Mesenchymal stem cell (in vitro differentiated cells and primary cell): ENCODE results near the gene ITIH4.

Experiments used
- DNase-seq: peaks from one replicate; pipeline ENCODE4 v3.0.0-alpha.2; 2013
- H2AFZ ChIP-seq: one replicate; pipeline ENCODE4 v1.6.1; 2013; ENCODE audit warnings: low read depth, mild to moderate bottlenecking, control low read depth, inconsistent platforms, low read length, moderate library complexity
- H2AK5ac ChIP-seq: 2 replicates; pipeline ENCODE4 v1.6.1; 2013; ENCODE audit warnings: low read length, moderate library complexity, mild to moderate bottlenecking, inconsistent platforms; ENCODE audit not compliant: severe bottlenecking
- H2BK120ac ChIP-seq: one replicate; pipeline ENCODE4 v1.6.1; 2013; ENCODE audit warnings: low read depth, mild to moderate bottlenecking, inconsistent platforms, low read length, moderate library complexity
- H2BK12ac ChIP-seq, 2 experiments: one replicate each; pipeline ENCODE4 v1.6.1; 2013; ENCODE audit warnings: inconsistent platforms in 2 of 2, low read length in 2 of 2, mild to moderate bottlenecking in 2 of 2, moderate library complexity in 2 of 2, control low read depth in 1 of 2
- H2BK15ac ChIP-seq: one replicate; pipeline ENCODE4 v1.6.1; 2013; ENCODE audit warnings: mild to moderate bottlenecking, low read depth, inconsistent platforms; ENCODE audit not compliant: poor library complexity, severe bottlenecking
- H2BK5ac ChIP-seq: 2 replicates; pipeline ENCODE4 v1.6.1; 2013; ENCODE audit warnings: low read depth, mild to moderate bottlenecking, low read length, control low read depth, inconsistent platforms; ENCODE audit not compliant: poor library complexity, severe bottlenecking
- H3K14ac ChIP-seq, 2 experiments: one replicate each; pipeline ENCODE4 v1.6.1; 2013; ENCODE audit warnings: inconsistent platforms in 2 of 2, low read length in 2 of 2, control low read depth in 1 of 2, mild to moderate bottlenecking in 1 of 2, moderate library complexity in 1 of 2
- H3K18ac ChIP-seq, 2 experiments: one replicate each; pipeline ENCODE4 v1.6.1; 2013; ENCODE audit warnings: inconsistent platforms in 2 of 2, low read length in 2 of 2, control low read depth in 1 of 2, low read depth in 1 of 2, mild to moderate bottlenecking in 1 of 2
- H3K23ac ChIP-seq, 2 experiments: one replicate each; pipeline ENCODE4 v1.6.1; 2013; ENCODE audit warnings: inconsistent platforms in 2 of 2, low read length in 2 of 2, mild to moderate bottlenecking in 2 of 2, moderate library complexity in 2 of 2, control low read depth in 1 of 2
- H3K27ac ChIP-seq: 2 replicates; pipeline ENCODE4 v1.5.1; 2013; ENCODE audit warnings: mild to moderate bottlenecking, moderate library complexity, low read length, control low read depth, inconsistent platforms; ENCODE audit not compliant: poor library complexity, severe bottlenecking
- H3K27me3 ChIP-seq, 2 experiments: 2 replicates each; pipeline versions ENCODE4 v1.6.1 to v1.7.0; 2013; ENCODE audit warnings: low read length in 2 of 2, mild to moderate bottlenecking in 2 of 2, moderate library complexity in 2 of 2, control low read depth in 1 of 2, inconsistent platforms in 1 of 2; ENCODE audit not compliant: control insufficient read depth in 1 of 2, insufficient read depth in 1 of 2
- H3K36me3 ChIP-seq, 2 experiments: 2 replicates each; pipeline versions ENCODE4 v1.6.1 to v1.7.0; 2013; ENCODE audit warnings: low read length in 2 of 2, control low read depth in 1 of 2, inconsistent platforms in 1 of 2, low read depth in 1 of 2, mild to moderate bottlenecking in 1 of 2; ENCODE audit not compliant: insufficient read depth in 2 of 2, control insufficient read depth in 1 of 2
- H3K4ac ChIP-seq, 2 experiments: one replicate each; pipeline ENCODE4 v1.6.1; 2013; ENCODE audit warnings: inconsistent platforms in 2 of 2, low read length in 2 of 2, mild to moderate bottlenecking in 2 of 2, moderate library complexity in 2 of 2, control low read depth in 1 of 2, low read depth in 1 of 2
- H3K4me1 ChIP-seq: 2 replicates; pipeline ENCODE4 v1.6.1; 2013; ENCODE audit warnings: low read depth, low read length, control low read depth; ENCODE audit not compliant: control insufficient read depth, insufficient read depth
- H3K4me2 ChIP-seq: 2 replicates; pipeline ENCODE4 v1.6.1; 2013; ENCODE audit warnings: low read length, mild to moderate bottlenecking, inconsistent platforms; ENCODE audit not compliant: poor library complexity, severe bottlenecking
- H3K4me3 ChIP-seq, 2 experiments: 2 replicates each; pipeline versions ENCODE4 v1.5.1 to v1.7.0; 2013; ENCODE audit warnings: low read length in 2 of 2, mild to moderate bottlenecking in 2 of 2, control low read depth in 1 of 2, low read depth in 1 of 2; ENCODE audit not compliant: insufficient read depth in 1 of 2
- H3K79me1 ChIP-seq: replicated peaks from 2 replicates; pipeline ENCODE4 v1.6.1; 2013; ENCODE audit warnings: mild to moderate bottlenecking, control low read depth, low read length, inconsistent platforms; ENCODE audit not compliant: poor library complexity, severe bottlenecking
- H3K9ac ChIP-seq: 2 replicates; pipeline ENCODE4 v1.7.0; 2013; ENCODE audit warnings: mild to moderate bottlenecking, low read length, moderate library complexity
- H3K9me3 ChIP-seq: 2 replicates; pipeline ENCODE4 v1.7.0; 2013; ENCODE audit warnings: mild to moderate bottlenecking, low read length; ENCODE audit not compliant: control insufficient read depth
- H4K8ac ChIP-seq: one replicate; pipeline ENCODE4 v1.6.1; 2013; ENCODE audit warnings: inconsistent platforms, mild to moderate bottlenecking, low read length, moderate library complexity
- H4K91ac ChIP-seq: one replicate; pipeline ENCODE4 v1.6.1; 2013; ENCODE audit warnings: mild to moderate bottlenecking, low read length, inconsistent platforms
- WGBS: methylation state at CpG from one replicate; pipeline ENCODE4 v1.1.7; 2013; ENCODE audit warnings: mixed read lengths; 5-methylcytosine and 5-hydroxymethylcytosine counted together

The ITIH4 gene

DNA sequence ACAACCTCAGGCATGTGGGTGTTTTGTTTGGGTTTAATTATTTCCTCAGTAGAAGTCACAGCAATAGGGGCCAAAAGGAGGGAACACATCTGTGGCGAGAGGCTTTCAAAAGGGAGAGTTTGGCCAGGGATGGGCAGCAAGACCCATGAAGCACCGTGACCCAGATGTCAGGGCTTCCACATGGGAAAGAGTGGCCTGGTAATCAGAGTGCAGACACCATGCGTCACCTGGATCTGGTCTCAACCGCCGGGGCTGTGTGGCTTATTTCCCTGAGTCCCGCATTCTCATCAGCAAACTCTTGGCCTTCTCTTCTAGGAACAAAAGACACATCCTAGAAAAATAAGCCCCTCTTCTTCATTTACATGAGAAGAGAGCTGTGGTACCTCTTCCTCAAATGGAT, 16.8 kb upstream of the ITIH4 start:
- Histone ChIP-seq H3K79me1 (no peaks in the 10 kb centered on the region), H3K4me2 (no peak overlapping the region), H3K4ac (no peak overlapping the region), H3K27me3 (no peaks in the 10 kb centered on the region), H2BK120ac (no peak overlapping the region), H3K4me3 (no peak overlapping the region), H2BK5ac (no peak overlapping the region), H3K9ac (no peak overlapping the region), H3K27ac (no peak overlapping the region), H2BK15ac (no peak overlapping the region), H2BK12ac (no peak overlapping the region), H3K36me3 (peaks cover 45 to 54% of the 10 kb centered on the region in 2 experiments), H2AK5ac (no peak overlapping the region), H3K9me3 (no peaks in the 10 kb centered on the region), H3K14ac (no peak overlapping the region), H3K18ac (no peak overlapping the region), H3K23ac (no peak overlapping the region), H4K8ac (no peak overlapping the region), H3K4me1 (peaks cover 1% of the 10 kb centered on the region), H4K91ac (no peak overlapping the region), H2AFZ (no peak overlapping the region)
- DNase-seq: no peak
- WGBS: 100% methylated on average over 6 of the region's 6 CpGs

DNA sequence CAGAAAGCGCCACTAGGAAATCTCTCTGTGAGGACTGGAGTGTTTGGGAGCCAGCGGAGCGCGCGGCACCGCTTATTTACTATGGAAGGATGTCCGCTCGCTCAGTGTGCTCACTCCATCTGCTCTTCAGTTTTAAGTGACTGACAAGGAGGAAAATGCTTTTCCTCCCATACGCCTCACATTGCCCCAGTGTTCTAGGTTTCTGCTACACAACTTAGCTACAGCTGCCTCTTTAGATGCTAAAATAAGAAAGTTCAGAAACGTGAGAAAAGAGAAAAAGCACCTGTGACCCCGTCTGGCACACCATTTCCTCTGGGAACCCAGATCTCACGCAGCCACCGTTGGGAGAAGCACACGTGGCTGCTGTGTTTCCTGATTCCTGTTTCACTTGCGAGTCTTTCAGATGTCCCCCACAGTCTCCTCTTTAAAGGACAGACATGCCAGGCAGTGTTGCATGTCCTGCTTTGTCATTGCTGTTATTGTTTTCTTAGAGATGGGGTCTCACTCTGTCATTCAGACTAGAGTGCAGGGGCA, 16.0 kb upstream of the ITIH4 start:
- WGBS: 79% methylated on average over 14 of the region's 15 CpGs
- no peak overlapping the region for H3K4me2 ChIP-seq
- H3K23ac ChIP-seq: no peak overlapping the region

DNA sequence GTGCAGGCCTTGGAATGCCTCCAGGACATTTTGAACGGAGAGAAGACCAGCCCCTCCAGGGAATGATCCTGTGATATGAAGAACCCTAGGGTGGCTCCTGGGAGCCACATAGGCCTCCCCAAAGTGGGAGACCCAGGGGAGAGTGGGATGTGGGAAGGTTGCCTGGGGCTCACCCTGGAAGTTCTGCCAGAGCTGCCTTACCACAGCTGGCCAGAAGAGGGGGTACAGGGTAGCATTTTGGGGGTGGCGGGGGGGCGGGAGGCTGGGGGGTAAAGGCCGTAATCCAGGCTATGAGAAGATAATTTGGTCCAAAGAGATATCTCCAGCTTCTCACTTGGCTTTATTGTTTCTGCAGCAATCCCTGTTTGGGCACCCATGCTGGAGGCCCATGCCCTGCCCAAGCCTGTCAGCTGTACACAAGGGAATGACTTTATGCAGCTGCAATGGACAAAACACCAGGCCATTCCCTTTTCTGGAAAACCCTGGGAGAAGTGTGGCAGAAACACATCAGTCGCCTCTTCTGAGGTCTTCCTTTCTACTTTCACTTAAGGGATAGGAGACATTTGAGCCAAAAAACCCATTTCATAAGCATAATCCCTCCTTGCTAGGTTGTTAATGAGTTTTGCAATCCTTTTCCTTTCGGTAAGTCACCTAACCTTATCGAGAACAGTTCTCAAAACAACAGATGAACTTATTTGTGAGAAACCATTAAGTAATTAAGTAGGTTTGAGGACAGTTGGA, 15.4 kb upstream of the ITIH4 start:
- no peak overlapping the region for H2BK15ac ChIP-seq
- WGBS: 84% methylated on average over 6 of the region's 7 CpGs
- DNase-seq: no peak
- H2AK5ac ChIP-seq: no peak overlapping the region
- peak overlapping the region in 1 of 2 experiments; percentile 27 for H3K23ac ChIP-seq
- H3K18ac ChIP-seq: no peak overlapping the region
- H4K8ac ChIP-seq: no peak overlapping the region
- H3K4ac ChIP-seq: no peak overlapping the region
- peaks cover 10% of the 10 kb centered on the region for H3K4me1 ChIP-seq
- H3K14ac ChIP-seq: no peak overlapping the region
- H3K27me3 ChIP-seq: no peaks in the 10 kb centered on the region
- H3K4me2 ChIP-seq: no peak overlapping the region
- H2BK120ac ChIP-seq: no peak overlapping the region
- H3K9me3 ChIP-seq: no peaks in the 10 kb centered on the region
- no peak overlapping the region for H2BK5ac ChIP-seq
- no peak overlapping the region for H2AFZ ChIP-seq
- H3K9ac ChIP-seq: peak overlapping the region; percentile 17
- no peak overlapping the region for H3K27ac ChIP-seq
- no peak overlapping the region for H2BK12ac ChIP-seq
- H4K91ac ChIP-seq: no peak overlapping the region
- no peaks in the 10 kb centered on the region for H3K79me1 ChIP-seq
- peaks cover 44 to 55% of the 10 kb centered on the region in 2 experiments for H3K36me3 ChIP-seq
- no peak overlapping the region for H3K4me3 ChIP-seq

More for the DNA sequence above, 16.0 kb upstream of the ITIH4 start:
- no peaks in the 10 kb centered on the region for H3K27me3 ChIP-seq
- no peak overlapping the region for H2BK120ac ChIP-seq
- H3K4me3 ChIP-seq: no peak overlapping the region
- H4K8ac ChIP-seq: no peak overlapping the region
- no peak overlapping the region for H3K9ac ChIP-seq
- H3K9me3 ChIP-seq: no peaks in the 10 kb centered on the region
- no peak overlapping the region for H4K91ac ChIP-seq
- peaks cover 4% of the 10 kb centered on the region for H3K4me1 ChIP-seq
- DNase-seq: no peak
- H3K4ac ChIP-seq: no peak overlapping the region
- H2BK12ac ChIP-seq: no peak overlapping the region
- H3K36me3 ChIP-seq: peaks cover 47 to 54% of the 10 kb centered on the region in 2 experiments
- no peak overlapping the region for H2AK5ac ChIP-seq
- no peak overlapping the region for H3K18ac ChIP-seq
- H2BK15ac ChIP-seq: no peak overlapping the region
- H2AFZ ChIP-seq: no peak overlapping the region
- H3K27ac ChIP-seq: no peak overlapping the region
- no peak overlapping the region for H3K14ac ChIP-seq
- H2BK5ac ChIP-seq: no peak overlapping the region
- no peaks in the 10 kb centered on the region for H3K79me1 ChIP-seq

DNA sequence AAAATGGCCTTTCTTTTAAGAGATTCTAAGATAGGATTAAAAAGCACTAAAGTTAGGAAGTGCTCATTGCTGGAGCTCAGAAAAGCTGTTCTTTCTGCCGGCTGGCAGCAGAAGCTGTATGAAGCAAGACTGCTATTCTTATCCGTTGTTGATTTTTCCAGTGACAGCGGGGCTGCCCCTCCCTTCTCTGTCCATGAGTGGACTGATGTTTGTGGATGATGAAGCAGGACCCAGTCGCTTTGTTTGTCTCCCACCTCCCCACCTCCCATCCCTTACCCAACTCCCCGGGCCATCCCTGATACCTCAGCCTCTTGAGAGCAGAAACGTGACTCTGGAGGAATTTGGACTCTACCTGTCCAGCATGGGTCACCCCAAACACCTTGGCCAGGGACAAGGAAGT, 14.7 kb upstream of the ITIH4 start:
- Histone ChIP-seq H2BK120ac (no peak overlapping the region), H3K27ac (no peak overlapping the region), H2BK15ac (no peak overlapping the region), H3K4me2 (no peak overlapping the region), H4K91ac (no peak overlapping the region), H3K14ac (no peak overlapping the region), H3K4me3 (no peak overlapping the region), H3K4ac (no peak overlapping the region), H4K8ac (no peak overlapping the region), H3K4me1 (peaks cover 10% of the 10 kb centered on the region), H3K9me3 (no peaks in the 10 kb centered on the region), H3K9ac (peak overlapping the region; percentile 17), H3K27me3 (no peaks in the 10 kb centered on the region), H3K23ac (no peak overlapping the region), H3K18ac (no peak overlapping the region), H3K36me3 (peaks cover 47 to 61% of the 10 kb centered on the region in 2 experiments), H2BK5ac (no peak overlapping the region), H2AK5ac (no peak overlapping the region), H2AFZ (no peak overlapping the region), H3K79me1 (no peaks in the 10 kb centered on the region), H2BK12ac (no peak overlapping the region)
- DNase-seq: peak; percentile 32
- WGBS: 68% methylated on average over 4 of the region's 6 CpGs
